NK-92 treated with Interleukin-12 subunit alpha and Interleukin-12 subunit beta, amount 100 ng/mL, for 24 hours (cell line): ENCODE results near the gene KIAA1586.
A peak's percentile ranks its signal among the peaks of the same experiment; 100 is the strongest.
"Not testable (repeated sequence)": the region's sequence is repeated elsewhere in the genome, so short reads cannot be mapped to it uniquely, and the experiment has no call there.

ENCODE experiments used
- DNase-seq: peaks from one replicate; lab custom pipeline; 2025; lab: John Stamatoyannopoulos, UW

Gene KIAA1586

DNA sequence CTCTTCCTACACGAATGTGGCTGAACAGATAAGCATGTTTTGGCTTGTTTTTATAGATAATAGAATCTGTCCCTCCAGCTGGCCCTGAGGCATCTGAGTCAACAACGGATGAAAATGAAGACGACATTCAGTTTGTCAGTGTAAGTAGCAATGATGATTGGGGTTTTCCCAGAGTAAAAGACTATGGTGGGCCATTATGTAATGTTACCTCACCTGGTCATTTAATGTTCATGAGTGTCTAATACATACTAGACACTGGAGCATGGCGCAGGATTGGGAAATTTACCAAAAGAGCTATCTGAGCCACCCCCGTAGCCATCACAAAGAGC is 728 bp downstream of the KIAA1586 start:
- DNase-seq, result not testable (repeated sequence)

DNA sequence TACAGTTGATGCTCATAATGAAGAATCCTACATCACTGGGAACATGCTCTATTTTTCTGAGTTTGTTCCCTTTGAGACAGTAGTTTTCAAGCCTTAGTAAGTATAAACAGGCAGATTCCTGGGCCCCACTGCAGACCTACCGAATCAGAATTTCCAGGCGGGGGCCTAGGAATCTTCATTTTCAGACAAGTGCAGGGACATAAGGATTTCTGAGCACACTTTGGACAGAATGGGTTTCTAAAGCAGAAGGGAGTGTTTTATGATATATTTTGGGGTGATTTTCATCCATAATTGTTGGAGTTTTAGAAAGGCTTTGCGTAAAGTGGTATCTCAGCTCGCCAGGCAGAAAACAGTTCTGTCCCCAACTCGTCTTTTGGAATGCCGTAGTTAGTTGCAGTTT is 1.4 kb downstream of the KIAA1586 start:
- not testable (repeated sequence) for DNase-seq

DNA sequence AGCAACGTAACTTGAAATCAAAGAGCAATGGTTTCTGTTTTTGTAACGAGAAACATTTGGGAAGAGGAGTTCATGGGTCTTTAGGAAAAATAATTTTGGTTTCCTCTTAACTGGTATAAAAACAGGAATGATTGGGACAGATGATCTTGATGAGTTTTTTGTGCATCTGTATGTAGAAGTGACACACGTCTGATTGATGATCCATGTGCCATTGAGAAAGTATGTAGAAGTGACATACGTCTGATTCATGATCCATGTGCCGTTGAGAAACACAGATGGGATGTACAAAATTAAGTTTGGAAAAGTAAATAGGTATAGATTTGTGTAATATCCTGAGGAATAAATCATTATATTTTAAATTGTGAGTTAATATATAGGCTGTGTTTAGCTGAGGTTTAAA is 2.1 kb downstream of the KIAA1586 start:
- no peak for DNase-seq

DNA sequence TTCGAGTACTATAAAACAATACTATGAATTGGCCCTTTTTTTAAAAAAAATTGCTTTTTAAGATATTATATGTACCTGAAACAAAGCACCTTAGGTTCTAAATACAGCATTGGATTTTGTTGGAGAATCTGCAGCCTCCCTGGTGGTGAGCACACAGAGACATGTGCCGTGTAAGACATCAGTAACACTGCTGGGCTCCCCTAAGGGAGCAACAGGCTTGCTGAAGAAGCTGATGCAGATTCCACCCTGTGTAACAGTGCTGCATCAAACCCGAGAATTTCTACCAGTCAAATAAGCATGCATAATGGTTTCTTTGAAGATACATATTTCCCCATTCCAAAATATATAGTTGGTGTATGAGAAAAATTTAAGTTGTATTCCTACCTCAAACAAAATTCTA is 17.4 kb downstream of the KIAA1586 start:
- no peak for DNase-seq

DNA sequence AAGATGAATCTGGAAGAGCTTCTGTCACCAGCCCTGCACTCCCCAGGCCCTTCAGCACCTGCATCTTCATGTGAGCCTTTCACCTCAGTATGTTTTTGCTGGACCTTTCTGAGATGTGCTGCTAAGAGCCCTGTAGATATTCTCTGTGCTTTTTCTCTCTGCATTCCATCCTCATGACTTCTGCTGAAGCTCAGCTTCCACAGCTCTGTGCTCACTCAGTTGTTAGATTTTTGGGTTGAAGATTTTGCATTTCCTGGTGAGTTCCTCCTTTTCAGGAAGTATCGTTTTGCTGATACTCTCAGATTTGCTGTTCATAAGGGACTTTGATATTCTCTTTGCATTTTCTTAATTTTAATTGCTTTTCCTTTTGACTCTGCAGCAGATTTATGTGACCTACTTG is 18.3 kb downstream of the KIAA1586 start:
- no peak for DNase-seq

DNA sequence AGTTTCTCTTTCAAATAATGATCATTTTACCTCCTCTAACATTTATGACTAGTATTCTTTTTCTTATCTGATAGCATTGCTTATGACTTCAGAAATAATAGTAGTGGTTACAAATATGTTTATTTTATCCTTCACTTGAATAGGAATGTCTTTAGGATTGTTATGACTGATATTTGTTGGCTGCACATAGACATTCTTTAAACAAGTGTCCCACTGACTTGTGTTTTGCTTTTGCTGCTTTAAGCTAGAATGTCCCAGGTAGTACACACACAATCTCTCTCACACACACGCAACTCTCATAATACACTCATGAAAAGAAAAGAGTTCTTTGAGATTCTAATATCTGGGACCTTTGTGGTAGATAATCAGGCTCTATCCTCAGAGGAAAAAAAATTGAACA is 21.6 kb downstream of the KIAA1586 start:
- no peak for DNase-seq

DNA sequence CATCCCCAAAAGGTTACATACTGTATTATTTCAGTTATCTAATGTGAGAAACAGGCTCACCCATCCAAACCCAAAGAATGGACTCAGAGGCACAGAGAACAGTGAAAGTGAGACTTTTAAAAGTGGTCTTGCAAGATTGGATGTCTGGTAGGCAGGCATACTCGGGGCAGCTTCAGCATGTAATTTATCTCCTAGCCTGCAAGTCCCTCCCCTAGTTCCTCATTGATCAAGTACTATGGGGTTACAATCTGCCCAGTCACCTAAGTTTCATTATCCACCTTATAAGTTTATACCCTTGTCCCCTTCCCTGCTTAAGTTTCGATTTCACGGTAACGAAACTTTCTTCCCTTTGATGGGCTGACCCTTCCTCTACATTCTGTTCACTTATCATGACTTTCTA is 22.7 kb downstream of the KIAA1586 start:
- no peak for DNase-seq

DNA sequence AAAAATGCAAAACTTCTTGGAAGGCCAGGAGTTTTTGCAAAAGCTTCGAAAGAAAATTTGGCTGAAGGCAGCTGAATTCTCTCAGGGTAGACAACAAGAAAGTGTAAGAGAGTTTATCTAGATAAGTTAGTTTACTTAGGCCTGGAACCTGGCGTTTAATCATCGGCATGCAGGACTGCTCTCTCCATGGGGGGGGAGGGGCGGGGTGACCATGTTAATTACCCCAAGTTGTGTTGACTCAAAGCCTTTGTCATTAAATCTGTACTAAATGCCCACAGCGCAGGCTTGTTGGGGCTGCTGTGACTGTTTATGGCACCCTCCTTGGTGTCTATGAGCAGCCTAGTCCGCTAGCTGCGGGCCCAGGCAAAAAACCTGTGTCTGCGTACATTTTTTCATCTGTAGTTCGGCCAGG is 23.4 kb downstream of the KIAA1586 start:
- DNase-seq, result no peak

DNA sequence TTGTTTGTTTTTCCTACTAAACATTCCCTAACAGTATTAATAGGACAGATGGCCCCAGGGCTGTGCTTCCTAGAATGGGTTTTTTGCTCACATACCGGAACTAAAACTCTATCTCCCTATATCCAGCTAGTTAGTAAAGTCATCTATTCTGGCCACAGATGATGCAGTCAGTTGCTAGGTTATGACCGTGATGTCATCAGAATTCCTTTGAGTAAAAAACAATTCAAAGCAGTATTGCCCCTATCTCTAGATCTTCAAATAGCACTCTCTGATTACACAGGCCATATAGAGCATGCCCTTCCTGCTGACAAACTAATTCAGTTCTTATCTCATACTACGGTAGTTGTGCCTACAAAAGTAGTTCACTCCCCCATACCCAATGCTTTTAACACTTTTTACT is 25.6 kb downstream of the KIAA1586 start:
- DNase-seq, result no peak

DNA sequence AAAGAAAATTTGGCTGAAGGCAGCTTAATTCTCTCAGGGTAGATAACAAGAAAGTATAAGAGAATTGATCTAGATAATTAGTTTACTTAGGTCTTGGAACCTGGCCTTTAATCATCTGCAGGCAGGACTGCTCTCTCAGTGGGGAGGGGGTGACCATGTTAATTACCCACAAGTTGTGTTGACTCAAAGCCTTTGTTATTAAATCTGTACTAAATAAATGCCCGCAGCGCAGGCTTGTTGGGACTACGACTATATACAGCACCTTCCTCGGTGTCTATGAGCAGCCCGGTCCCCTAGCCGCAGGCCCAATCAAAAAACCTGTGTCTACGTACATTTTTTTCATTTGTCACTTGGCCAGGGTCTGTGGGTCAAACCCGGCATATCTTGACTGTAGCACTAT is 27.9 kb downstream of the KIAA1586 start:
- no peak for DNase-seq

DNA sequence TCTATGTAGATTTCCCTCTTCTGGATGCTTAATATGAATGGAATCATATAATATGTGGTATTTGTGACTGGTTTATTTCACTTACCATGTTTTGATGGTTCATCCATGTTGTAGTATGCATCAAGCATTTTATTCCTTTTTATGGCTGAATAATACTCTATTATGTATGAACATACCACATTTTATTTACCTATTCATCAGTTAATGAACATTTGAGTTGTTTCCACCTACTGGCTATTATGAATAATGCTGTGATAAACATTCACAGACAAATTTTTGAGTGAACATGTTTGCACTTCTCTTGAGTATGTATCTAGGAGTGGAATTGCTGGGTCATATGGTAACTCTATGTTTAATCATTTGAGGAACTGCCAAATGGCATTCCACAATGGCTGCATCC is 28.6 kb downstream of the KIAA1586 start:
- no peak for DNase-seq

DNA sequence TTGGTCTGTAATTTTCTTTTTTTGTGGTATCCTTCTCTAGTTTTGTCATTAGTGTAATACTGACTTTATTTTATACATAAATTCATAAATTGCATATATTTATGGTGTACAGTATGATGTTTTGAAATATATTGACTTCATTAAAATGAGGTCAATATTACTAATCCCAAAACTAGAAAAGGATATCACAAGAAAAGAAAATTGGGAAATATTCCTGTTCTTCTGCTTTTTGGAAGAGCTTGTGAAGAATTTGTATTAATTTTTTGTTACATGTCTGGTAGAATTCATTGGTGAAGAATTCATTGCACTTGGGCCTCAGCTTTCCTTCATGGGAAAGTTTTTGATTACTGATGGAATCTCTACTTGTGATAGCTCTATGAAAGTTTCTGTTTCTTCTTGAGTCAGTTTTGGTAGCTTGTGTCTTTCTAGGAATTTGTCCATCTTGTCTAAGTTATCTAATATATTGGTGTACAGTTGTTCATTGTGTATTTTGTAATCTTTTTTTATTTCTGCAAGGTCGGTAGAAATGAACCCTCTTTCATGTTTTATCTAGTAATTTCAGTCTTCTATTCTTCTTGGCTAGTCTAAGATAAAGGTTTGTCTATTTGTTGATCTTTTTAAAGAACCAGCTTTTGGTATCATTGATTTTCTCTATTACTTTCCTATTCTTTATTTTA is 32.2 kb downstream of the KIAA1586 start:
- DNase-seq, result no peak

DNA sequence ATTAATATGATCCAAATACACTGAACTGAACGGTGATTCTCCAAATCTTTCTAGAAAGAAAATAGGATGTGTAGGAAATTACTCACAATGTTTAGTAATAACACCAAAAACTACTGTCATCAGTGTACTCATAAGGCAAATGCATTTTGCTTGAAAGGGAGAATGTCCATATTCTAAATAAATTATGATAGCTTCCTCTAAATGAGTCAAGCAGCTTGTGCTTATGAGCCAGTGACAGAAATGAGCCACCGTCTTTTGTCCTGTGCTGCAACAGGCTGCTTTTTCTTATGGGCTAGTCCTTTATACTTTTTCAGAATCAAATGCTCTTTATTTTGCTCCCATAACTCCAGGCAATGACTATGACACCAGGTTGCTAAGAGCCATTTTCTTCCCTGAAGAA is 39.0 kb downstream of the KIAA1586 start:
- no peak for DNase-seq

DNA sequence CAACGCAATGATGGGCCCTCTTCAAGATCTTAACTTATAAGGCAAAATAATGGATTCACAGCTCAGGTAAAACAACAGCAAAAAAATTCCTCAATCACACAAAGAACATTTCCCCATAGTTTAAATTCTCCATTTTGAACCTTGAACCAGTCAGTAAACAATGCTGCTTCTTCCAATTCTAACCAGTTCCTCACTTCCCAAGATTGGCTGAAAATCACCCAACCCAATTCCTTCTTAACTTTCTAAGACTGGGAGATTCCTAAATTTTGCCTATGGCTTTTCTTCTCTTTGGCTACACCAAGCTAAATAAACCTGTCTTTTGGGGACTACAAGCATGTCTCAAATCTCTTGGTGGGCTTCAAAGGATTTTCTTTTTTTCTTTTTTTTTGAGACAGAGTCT is 40.4 kb downstream of the KIAA1586 start:
- DNase-seq, result no peak

DNA sequence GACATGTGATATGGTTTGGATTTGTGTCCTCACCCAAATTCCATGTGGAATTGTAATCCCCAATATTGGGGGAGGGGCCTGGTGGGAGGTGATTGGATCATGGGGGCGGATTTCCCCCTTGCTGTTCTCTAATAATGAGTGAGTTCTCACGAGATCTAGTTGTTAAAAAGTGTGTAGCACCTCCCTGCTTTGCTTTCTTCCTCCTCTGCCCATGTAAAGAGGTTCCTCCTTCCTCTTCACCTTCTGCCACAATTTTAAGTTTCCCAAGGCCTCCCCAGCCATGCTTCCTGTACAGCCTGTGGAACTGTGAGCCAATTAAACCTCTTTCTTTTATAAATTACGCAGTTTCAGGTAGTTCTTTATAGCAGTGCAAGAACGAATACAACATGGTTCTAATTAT is 41.4 kb downstream of the KIAA1586 start:
- no peak for DNase-seq

DNA sequence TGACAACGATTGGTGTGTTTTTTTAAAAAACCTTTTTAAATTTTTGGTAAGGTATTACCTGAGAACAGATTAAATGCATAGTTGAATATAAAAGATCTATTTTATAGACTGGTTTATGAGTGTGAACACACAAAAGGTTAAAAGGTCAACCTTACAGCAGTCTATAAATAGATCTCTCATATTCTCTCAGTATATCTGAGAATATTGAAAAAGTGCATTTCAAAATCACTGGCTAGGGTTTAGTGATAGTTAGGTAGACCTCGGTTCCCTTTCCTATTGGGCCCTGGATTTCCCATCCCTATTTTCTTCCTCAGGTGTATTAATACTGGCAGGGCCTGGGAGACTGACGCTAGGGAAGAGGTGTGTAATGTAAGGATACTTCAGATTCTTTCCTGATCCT is 42.8 kb downstream of the KIAA1586 start:
- DNase-seq, result no peak

DNA sequence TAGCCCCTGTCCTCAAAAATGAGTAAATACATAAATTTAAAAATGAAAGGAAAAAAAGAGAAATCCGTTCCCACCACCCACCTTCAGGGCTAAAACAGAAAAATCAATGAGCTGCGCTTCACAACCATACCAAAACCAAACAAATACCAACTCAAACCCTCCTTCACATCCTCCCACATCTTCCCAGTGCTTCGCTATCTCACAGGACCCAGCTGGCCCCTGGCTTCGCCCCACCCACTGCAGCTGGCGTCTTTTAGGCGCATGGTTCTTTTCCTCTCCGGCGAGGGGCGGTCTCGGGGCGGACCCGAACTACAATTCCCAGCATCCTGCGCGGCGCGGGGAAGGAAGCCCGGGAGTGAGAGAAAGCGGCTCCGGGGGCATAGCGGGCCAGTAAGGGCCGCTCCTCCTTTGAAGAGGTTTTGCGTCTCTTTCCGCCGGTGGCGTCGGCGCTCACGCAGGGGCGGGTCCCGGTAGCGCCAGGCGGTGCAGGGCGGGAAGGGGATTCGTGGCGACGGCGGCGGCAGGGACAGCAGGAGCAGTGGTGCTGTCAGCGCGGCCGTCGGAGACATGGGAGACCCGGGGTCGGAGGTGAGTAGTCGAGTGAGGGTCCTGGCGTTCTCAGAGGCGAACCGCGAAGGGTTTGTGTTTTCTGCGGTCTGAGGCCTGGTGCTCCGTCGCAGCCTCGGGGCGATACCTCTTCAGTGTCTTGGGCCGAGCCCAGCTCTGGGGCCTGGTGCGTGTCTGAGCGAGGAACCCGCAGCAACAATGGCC is 43.4 kb downstream of the KIAA1586 start, which contains the start of gene ZNF451:
TSS of gene ZNF451 (plus strand) at position 502 of the 771 bp plus-strand sequence. CDS start at position 568, 66 bp downstream.
- DNase-seq, result peak; percentile 94

DNA sequence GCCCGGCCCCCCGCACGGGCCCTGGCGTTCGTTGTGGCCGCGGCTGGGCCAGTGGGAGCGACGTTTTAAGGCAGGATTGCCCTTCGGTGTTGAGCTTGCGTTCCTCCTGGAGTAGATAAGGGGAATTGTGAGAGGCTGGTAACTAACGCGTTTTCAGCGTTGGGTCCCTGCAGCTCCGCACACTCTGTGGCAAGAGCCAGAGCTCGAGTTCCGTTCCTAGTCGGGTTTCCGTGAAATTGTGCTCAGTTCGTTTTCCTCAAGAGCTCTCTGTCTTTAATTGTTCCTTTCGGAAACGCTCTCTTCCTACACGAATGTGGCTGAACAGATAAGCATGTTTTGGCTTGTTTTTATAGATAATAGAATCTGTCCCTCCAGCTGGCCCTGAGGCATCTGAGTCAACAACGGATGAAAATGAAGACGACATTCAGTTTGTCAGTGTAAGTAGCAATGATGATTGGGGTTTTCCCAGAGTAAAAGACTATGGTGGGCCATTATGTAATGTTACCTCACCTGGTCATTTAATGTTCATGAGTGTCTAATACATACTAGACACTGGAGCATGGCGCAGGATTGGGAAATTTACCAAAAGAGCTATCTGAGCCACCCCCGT is 44.1 kb downstream of the KIAA1586 start:
- not testable (repeated sequence) for DNase-seq

DNA sequence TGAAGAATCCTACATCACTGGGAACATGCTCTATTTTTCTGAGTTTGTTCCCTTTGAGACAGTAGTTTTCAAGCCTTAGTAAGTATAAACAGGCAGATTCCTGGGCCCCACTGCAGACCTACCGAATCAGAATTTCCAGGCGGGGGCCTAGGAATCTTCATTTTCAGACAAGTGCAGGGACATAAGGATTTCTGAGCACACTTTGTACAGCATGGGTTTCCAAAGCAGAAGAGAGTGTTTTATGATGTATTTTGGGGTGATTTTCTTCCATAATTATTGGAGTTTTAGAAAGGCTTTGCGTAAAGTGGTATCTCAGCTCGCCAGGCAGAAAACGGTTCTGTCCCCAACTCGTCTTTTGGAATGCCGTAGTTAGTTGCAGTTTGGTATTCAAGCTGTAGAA is 44.9 kb downstream of the KIAA1586 start:
- not testable (repeated sequence) for DNase-seq

DNA sequence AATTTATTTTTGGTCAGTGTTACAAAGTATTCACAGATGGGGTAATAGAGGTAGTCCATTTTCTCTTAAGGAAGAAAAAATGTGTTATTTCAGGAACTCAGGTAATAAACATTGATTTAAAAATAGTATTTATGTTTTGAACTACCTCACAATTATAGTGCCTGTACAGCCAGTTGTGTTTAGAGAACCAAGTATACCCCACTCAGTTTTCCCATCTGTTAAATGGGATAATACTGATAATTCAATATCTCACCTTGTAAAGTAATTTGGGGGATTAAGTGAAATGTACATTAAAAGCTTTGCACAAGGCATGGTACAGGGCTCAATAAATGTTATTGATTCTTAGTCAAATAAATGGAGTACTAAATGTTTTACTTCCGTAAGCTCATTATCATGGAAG is 48.2 kb downstream of the KIAA1586 start:
- DNase-seq, result no peak

DNA sequence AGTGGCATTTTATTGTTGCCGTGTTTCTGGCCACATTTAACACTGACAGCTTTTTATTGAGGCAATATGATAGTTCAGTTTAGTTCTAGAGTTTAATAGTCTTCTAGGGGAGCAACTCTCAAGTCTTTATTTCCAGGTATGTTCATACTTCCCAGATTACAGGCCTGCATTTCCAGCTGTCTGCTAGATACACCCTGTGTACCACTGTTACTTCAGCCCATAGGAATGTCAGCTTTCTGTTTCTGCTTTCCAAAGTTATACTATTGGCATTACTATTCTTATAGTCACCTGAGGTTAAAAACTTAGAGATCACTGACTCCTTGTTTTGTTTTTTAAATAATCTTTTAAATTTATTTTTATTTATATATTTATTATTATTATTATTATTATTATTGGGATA is 51.1 kb downstream of the KIAA1586 start:
- no peak for DNase-seq

DNA sequence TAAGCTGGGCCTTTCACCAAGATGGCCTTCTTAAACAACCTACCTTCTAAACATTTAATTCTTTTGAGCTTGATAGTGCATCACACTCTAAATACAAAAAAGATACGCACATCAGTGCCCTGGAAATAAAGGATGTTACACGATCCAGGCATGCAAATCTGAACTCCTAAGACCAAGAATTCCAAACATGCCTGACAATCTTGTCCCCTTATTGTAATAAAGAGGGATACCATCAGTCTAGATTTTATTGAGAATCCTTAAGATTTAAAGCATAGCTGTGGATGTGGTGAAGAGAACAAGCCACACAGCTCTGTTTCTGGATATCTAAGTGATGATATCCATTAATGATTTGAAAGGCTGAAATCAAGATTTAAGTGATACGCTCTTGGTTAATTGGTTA is 56.5 kb downstream of the KIAA1586 start:
- DNase-seq, result no peak

DNA sequence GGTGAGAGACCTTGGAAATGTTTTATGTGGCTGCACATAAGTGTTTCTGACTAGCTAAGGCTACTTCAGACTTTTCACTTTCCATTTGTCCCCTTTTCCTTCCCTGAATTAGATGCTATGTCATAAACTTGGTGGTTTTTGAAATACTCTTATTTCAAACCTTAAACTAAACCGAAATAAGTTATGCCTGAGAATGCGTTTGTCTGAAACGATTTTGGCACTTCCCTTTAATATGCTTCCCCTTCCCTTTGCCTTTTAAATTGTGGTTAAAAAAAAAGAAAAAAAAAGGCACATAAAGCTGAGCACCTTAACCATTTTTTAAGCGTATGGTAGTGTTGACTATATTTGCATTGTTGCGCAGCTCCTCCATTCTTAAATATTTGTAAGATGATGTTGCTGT is 57.8 kb downstream of the KIAA1586 start:
- DNase-seq, result no peak
